ENCODE data around the gene EMP1. TPM values are rescaled to one million over a fixed set of nuclear protein-coding genes. Genes with fewer than 3 reads are reported as not detected.

The EMP1 gene
- total RNA-seq, 1 experiment from 2014 or later, result 18.6 TPM

DNA sequence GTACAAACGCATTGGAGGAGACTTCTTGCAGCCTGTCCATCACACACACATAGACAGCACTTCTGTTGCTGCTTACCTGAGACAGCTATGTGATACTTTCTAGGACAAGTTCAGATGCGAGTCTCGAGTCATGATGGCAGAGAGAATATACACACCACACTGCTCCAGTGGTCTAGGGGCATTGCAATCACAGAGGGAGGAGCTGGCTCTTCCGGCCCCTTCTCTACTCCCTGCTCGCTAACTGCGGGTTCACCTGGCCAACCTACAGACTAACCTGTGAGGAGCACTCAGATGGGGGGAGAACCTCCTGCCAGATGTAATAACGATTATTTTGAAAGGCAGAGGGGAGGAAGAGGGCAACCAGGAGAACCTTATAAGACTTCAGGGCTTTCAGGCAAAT, 30.7 kb downstream of the EMP1 start:
- TF ChIP-seq SIN3A (IDR thresholded peaks at IDR 0.05; ENCODE audit: borderline replicate concordance, insufficient read depth, low read depth, low read length) (no peak), POLR2AphosphoS5 (IDR thresholded peaks at IDR 0.05; ENCODE audit: low read depth, low read length) (no peak)
- in situ Hi-C loops (cut with HindIII; ENCODE audit: low pct_unique_long_range_greater_than_20kb, low sequenced_read_pairs) (no loop called here), intact Hi-C loops (cut with micrococcal nuclease; ENCODE audit: unreplicated experiment) (no loop called here)
- ATAC-seq (no peak), DNase-seq (ENCODE audit: low read depth, low spot score) (no peak)
- no peaks in the 10 kb centered on the region for H3K36me3 ChIP-seq (ENCODE audit: control insufficient read depth, insufficient read depth, low read length)
- no peaks in the 10 kb centered on the region for H3K9me3 ChIP-seq (ENCODE audit: control insufficient read depth, insufficient read depth, low read depth, low read length)
- H3K27me3 ChIP-seq (ENCODE audit: control insufficient read depth, insufficient read depth, low read length), result peaks cover 2% of the 10 kb centered on the region; the same call in 1 of the 2 replicates
- CTCF ChIA-PET, result no interaction called here
- no TSS peak for BruUV-seq (replicated peaks)
- H3K27ac ChIP-seq (ENCODE audit: low read length), result no peak overlapping the region
- no peak overlapping the region for H3K4me3 ChIP-seq (ENCODE audit: low read depth in 2 of 2, low read length in 2 of 2)
- POLR2A ChIA-PET, result no interaction called here
- H3K4me1 ChIP-seq (ENCODE audit: control insufficient read depth, insufficient read depth, low read length), result no peaks in the 10 kb centered on the region

DNA sequence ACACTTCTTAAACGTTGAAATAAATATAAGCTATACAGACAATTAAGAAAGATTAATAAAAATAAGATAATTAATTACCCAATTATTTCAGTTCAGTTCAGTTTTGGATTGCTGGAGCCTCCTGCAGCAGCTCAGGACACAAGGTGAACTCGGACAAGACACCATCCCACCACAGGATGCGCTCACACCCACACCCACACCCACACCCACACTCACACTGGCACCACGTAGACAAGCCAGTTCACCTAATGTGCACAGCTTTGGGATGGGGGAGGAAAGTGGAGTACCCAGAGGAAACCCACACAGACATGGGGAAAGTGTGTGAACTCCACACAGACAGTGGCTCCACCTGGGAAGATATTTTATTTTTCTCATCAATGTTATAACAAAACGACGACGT, 32.1 kb downstream of the EMP1 start:
- no peak overlapping the region for H3K27ac ChIP-seq (ENCODE audit: low read length)
- H3K36me3 ChIP-seq (ENCODE audit: control insufficient read depth, insufficient read depth, low read length), result no peaks in the 10 kb centered on the region
- ATAC-seq (no peak), DNase-seq (ENCODE audit: low read depth, low spot score) (no peak)
- no peaks in the 10 kb centered on the region for H3K4me1 ChIP-seq (ENCODE audit: control insufficient read depth, insufficient read depth, low read length)
- ChIA-PET CTCF (no interaction called here), POLR2A (interaction anchor here (0.7 kb wide), 1 partner anchor 117 kb away, joined by 5 read pairs; no protein-coding TSS in a partner anchor)
- H3K4me3 ChIP-seq (ENCODE audit: low read depth in 2 of 2, low read length in 2 of 2), result no peak overlapping the region
- H3K27me3 ChIP-seq (ENCODE audit: control insufficient read depth, insufficient read depth, low read length), result peaks cover 2% of the 10 kb centered on the region; the same call in 1 of the 2 replicates
- in situ Hi-C loops (cut with HindIII; ENCODE audit: low pct_unique_long_range_greater_than_20kb, low sequenced_read_pairs) (no loop called here), intact Hi-C loops (cut with micrococcal nuclease; ENCODE audit: unreplicated experiment) (no loop called here)
- no peaks in the 10 kb centered on the region for H3K9me3 ChIP-seq (ENCODE audit: control insufficient read depth, insufficient read depth, low read depth, low read length)
- BruUV-seq (replicated peaks), result no TSS peak
- no peak for TF ChIP-seq SIN3A (IDR thresholded peaks at IDR 0.05; ENCODE audit: borderline replicate concordance, insufficient read depth, low read depth, low read length)
- TF ChIP-seq, protein P1, sequence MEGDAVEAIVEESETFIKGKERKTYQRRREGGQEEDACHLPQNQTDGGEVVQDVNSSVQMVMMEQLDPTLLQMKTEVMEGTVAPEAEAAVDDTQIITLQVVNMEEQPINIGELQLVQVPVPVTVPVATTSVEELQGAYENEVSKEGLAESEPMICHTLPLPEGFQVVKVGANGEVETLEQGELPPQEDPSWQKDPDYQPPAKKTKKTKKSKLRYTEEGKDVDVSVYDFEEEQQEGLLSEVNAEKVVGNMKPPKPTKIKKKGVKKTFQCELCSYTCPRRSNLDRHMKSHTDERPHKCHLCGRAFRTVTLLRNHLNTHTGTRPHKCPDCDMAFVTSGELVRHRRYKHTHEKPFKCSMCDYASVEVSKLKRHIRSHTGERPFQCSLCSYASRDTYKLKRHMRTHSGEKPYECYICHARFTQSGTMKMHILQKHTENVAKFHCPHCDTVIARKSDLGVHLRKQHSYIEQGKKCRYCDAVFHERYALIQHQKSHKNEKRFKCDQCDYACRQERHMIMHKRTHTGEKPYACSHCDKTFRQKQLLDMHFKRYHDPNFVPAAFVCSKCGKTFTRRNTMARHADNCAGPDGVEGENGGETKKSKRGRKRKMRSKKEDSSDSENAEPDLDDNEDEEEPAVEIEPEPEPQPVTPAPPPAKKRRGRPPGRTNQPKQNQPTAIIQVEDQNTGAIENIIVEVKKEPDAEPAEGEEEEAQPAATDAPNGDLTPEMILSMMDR (IDR thresholded peaks at IDR 0.05), result no peak
- TF ChIP-seq, protein P2, sequence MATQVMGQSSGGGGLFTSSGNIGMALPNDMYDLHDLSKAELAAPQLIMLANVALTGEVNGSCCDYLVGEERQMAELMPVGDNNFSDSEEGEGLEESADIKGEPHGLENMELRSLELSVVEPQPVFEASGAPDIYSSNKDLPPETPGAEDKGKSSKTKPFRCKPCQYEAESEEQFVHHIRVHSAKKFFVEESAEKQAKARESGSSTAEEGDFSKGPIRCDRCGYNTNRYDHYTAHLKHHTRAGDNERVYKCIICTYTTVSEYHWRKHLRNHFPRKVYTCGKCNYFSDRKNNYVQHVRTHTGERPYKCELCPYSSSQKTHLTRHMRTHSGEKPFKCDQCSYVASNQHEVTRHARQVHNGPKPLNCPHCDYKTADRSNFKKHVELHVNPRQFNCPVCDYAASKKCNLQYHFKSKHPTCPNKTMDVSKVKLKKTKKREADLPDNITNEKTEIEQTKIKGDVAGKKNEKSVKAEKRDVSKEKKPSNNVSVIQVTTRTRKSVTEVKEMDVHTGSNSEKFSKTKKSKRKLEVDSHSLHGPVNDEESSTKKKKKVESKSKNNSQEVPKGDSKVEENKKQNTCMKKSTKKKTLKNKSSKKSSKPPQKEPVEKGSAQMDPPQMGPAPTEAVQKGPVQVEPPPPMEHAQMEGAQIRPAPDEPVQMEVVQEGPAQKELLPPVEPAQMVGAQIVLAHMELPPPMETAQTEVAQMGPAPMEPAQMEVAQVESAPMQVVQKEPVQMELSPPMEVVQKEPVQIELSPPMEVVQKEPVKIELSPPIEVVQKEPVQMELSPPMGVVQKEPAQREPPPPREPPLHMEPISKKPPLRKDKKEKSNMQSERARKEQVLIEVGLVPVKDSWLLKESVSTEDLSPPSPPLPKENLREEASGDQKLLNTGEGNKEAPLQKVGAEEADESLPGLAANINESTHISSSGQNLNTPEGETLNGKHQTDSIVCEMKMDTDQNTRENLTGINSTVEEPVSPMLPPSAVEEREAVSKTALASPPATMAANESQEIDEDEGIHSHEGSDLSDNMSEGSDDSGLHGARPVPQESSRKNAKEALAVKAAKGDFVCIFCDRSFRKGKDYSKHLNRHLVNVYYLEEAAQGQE (IDR thresholded peaks at IDR 0.05; ENCODE audit: insufficient read depth in 1 of 2, low read depth in 2 of 2, low read length in 1 of 2), result no peak
- no peak for TF ChIP-seq TCF7L2 (IDR thresholded peaks at IDR 0.05; ENCODE audit: low read depth, low read length)
- TF ChIP-seq POLR2AphosphoS5 (IDR thresholded peaks at IDR 0.05; ENCODE audit: low read depth, low read length), result no peak

DNA sequence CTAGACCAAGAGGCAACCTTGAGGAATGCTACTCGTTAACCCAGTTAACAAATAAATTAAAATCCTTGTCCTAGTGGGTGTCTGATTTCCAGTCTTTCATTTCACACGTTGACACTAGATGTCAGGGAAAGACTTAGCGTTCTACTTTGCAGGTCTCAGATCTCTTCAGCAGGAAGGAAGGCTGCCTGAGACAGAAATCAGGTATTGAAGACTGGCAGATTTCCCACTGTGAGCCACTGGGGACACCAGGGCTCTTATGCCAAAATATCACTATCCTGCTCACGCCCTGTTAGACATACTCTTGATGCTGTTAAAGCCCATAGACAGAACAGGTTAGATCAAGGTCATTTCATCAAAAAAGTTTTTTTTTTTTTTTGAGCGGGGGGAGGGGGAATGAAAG, 33.0 kb downstream of the EMP1 start:
- H3K36me3 ChIP-seq (ENCODE audit: control insufficient read depth, insufficient read depth, low read length), result no peaks in the 10 kb centered on the region
- intact Hi-C loops (cut with micrococcal nuclease; ENCODE audit: unreplicated experiment), result no loop called here
- TF ChIP-seq, protein P2 (IDR thresholded peaks at IDR 0.05; ENCODE audit: insufficient read depth in 1 of 2, low read depth in 2 of 2, low read length in 1 of 2), result no peak
- TF ChIP-seq SIN3A (IDR thresholded peaks at IDR 0.05; ENCODE audit: borderline replicate concordance, insufficient read depth, low read depth, low read length), result no peak
- no peak overlapping the region for H3K4me3 ChIP-seq (ENCODE audit: low read depth in 2 of 2, low read length in 2 of 2)
- DNase-seq (ENCODE audit: low read depth, low spot score) (no peak), ATAC-seq (no peak)
- in situ Hi-C loops (cut with HindIII; ENCODE audit: low pct_unique_long_range_greater_than_20kb, low sequenced_read_pairs), result no loop called here
- ChIA-PET CTCF (no interaction called here), POLR2A (no interaction called here)
- H3K4me1 ChIP-seq (ENCODE audit: control insufficient read depth, insufficient read depth, low read length), result no peaks in the 10 kb centered on the region
- no peaks in the 10 kb centered on the region for H3K9me3 ChIP-seq (ENCODE audit: control insufficient read depth, insufficient read depth, low read depth, low read length)
- H3K27me3 ChIP-seq (ENCODE audit: control insufficient read depth, insufficient read depth, low read length), result peaks cover 2% of the 10 kb centered on the region; the same call in 1 of the 2 replicates
- BruUV-seq (replicated peaks), result no TSS peak
- H3K27ac ChIP-seq (ENCODE audit: low read length), result no peak overlapping the region
